ENCODE data around the gene ZNF581.

The ZNF581 gene

DNA sequence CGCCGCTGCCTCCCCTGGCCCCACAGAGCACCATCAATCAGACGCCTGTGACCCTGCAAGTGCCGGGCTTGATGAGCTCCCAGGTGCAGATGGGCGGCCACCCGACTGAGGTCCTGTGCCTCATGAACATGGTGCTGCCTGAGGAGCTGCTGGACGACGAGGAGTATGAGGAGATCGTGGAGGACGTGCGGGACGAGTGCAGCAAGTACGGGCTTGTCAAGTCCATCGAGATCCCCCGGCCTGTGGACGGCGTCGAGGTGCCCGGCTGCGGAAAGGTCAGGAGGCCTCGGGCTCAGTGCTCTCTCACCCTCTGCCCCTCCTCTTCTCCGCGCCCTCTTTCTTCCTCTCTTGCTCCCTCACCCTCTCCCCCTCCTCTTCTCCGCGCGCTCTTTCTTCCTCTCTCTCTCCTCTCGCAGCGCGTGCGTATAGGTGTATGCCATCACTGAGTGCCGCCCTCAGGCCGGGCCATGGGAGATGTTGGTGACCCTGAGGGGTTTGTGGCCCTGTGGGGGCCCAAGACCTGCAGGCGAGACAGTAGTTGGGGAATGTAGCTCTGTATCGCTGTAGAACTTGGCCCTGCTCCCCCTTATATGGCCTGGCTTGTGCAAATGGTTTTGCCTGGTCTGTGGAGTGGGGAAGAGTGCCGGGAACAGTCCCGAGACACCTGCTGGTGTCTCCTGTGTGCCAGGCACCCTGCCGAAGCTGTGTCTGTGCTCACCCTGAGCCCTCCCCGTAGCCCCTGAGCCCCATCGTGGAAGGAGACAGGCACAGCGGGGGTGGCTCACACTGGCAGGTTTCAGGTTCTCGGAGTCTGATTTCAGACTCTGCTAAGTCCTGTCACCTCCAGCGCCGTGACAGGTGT lies 26.2 kb downstream of the ZNF581 start:
- no peak for DNase-seq

DNA sequence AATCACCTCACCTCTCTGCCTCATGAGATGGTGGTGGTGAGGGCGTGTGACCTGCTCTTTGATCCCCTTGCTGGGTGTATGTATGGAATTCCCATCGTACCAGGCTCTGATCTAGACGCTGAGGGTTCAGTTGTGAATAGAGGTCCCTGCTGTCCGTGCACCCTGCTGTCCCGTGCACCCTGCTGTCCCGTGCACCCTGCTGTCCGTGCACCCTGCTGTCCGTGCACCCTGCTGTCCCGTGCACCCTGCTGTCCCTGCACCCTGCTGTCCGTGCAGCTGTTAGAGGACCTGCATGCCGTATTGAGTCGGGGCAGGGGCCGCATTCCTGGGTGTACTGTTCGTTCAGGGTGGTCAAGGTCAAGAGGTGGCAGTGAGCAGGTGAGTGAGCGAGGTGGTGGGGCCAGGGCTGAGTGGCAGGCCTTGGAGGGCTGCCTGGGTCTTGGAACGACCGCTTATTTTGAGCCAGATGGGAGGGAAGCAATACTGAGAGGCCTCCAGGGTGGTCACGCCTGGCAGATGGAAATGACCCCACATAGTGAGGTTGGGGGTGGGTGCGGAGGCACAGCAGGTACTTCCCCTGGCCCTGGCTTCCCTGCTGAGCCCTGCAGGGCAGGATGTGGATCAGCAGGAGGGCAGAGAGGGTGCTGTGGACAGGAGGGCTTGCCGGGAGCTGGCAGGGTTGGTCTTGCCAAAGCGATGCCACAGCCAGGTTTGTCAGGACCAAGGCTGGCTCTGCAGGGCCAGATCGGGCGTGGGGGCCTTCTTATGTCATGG lies 27.0 kb downstream of the ZNF581 start:
- DNase-seq, result no peak

DNA sequence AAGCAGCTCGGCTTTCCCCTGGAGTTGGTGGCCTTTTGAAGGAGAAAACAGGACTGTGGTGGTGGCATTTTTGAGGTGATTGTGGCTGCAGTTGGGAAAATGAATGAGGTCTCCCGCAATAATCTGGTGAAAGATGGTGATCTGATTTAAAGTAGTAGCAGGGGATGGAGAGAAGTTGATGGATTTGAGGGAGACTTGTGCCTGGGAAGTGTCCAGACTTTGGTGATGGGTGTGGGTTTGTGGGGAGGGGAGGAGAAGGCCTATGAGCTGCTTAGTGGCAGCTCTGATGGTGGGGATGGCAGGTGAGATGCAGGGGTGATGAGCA lies 27.6 kb downstream of the ZNF581 start:
- DNase-seq, result no peak

DNA sequence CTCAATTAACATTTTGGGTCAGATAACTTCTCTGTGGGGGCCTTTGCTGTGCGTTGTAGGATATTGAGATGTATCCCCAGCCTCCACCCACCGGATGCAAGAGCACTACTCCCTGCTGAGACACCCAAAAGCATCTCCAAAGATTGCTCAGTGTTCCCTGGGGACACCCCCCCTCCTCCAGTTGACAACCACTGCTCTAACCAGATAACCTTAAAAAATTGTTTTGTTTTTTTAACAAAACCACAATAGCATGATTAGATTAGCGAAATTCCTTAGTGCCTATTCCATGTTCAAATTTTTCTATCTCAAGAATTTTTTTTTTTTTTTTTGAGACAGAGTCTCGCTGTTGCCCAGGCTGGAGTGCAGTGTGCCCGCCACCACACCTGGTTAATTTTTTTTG lies 29.0 kb downstream of the ZNF581 start:
- DNase-seq, result no peak

GRCh38 chr19:55673465-55673864 lies 30.0 kb downstream of the ZNF581 start:
- no peak for DNase-seq

- no peak for DNase-seq
Observed at GRCh38 chr19:55673889-55674288, 30.4 kb downstream of the ZNF581 start.

DNA sequence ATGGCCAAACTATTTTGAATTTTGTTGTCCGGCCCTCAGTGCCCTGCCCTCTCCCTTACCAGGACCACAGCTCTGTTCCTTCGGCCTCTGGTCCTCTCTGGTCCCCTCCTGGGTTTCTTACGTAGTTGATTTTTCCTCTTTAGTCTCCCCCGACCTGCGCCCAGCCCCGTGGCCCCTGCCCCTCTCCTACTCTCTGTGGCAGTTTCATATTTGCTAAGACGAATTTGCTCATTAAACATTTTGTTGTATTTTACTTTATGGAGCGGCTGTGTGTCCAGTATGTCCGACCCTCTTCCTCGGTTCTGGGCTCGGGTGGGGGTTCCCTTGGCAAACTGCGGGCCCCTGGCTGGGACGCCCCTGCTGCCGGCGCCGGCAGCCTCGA lies 31.0 kb downstream of the ZNF581 start:
- no peak for DNase-seq

GRCh38 chr19:55674841-55675660 lies 31.6 kb downstream of the ZNF581 start, which contains the start of gene EPN1:
TSS of gene EPN1 (plus strand) at chr19:55675226. CDS start at chr19:55678628, 3,402 bp downstream.
- DNase-seq, result peak; percentile 98

DNA sequence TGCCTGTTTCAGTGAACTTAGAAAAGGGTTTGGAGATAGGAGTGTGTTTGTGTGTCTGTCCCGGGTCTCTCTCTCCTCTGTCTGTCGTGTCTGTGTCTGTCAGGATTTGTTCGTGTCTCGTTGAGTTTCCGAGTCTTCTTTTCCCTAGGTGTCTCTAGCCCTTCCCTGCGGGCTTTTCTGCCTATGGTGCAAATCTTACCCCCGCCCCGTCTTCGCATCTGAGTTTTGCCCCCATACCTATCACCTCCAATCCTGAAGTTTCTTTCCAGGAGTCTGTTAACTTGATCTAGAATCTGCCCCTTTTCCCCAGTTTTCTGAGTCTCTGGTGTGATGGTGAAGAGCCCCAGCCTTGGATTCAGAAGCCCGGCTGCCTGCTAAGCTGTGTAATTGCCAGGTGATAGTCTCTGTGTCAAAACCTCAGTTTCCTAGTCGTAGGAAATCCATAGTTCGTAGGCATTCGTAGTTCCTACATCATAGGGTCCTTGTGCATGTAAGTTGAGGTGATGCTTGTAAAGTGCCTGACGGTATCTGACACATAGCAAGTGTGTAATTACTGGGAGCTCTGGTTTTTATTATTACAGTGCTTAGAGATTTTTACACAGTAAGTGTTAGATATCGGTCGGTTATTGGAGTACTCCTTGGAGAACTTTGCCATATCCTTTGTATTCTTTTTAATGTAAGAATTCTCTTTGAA lies 32.4 kb downstream of the ZNF581 start:
- DNase-seq, result peak; percentile 25

GRCh38 chr19:55676383-55676782 lies 32.9 kb downstream of the ZNF581 start:
- DNase-seq, result no peak

- DNase-seq, result no peak
Observed at GRCh38 chr19:55676889-55677505, 33.5 kb downstream of the ZNF581 start.

DNA sequence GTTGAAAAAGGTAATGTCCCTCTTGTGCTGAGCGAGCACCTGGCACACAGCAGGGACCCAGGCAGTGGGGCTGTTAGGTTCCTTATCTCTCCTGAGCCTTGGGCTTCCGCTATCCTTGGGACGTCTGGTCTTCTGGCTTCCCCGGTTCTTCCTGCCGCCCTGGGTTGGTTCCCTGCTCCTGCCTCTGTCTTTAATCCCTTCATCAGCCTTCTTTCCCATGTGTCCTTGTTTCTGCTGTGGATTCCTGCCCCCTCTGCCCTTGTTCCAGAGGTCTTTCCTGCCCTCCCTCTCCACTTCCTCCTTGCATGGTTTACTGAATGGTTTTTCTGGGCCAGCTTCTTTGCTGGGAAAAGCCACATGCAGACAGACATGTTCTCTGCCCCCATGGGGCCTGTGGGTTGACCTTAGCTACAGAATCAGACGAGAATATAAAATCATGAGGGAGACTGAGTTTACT lies 34.2 kb downstream of the ZNF581 start:
- no peak for DNase-seq

DNA sequence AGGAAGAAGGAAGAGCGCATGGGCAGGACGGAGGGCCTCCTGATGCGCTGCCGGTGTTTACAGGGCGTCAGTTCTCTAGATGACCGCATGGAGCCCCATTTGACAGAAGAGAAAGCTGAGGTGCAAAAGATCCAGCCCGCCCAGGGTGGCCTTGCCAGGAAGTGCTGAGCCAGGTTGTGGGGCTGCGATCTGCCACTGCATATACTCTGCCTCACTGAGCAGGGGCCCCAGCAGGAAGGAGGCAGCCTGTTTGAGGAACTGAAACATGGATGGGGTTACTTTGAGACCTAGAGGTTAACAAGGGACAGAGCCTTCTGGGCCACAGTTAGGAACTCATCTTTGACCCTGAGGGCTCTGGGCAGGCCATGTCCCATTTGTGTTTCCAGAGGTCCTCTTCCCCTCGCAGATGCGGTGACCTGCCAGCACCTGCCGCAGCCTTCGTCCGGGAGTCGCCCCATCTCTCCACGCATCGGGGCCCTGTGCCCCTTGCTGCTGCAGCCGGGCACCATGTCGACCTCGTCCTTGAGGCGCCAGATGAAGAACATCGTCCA lies 34.7 kb downstream of the ZNF581 start:
- DNase-seq, result peak; percentile 80

DNA sequence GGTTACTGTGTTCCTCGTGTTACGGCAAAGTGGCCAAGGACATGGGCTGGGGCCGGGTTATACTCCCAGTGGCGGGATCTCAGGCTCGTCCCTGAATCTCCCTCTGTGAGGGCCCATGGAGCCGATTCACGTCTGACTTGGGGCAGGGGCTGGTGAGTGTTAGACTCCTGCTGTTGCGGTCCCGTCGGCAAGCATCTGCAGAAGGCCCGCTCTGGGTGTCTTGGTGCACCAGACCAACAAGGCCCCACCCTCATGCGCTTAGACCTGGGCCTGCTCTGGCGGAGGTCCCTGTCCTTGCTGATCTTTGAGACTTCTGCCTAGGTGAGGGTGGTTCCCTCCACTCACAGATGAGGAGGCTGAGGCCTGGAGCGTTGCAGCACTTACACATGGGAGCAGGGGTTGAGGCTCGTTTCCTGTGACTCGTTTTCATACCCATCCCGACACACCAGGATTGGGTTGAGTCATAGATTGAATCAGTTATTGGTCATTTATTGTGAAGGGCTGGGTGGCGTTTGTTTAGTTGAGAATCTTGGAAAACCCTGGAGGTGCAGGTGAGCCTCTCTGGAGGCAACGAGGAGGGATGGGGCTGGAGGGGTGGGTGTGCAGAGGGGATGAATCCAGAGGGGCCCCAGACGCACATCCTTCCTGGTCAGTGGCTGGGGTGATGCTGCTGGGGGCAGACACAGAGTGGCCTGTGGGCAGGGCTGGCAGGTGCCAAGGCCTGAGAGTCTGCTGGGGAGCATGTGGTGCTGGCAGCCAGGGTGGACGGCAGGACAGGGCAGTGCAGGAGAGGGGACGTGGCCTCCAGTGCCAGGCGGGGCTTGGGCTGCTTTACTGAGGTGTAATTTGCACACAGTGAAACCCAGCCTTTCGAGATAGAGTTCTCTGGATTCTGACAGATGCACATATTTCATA lies 36.2 kb downstream of the ZNF581 start:
- DNase-seq, result no peak

- DNase-seq, result no peak
Observed at GRCh38 chr19:55680339-55681130, 37.1 kb downstream of the ZNF581 start.

- no peak for DNase-seq
Observed at GRCh38 chr19:55681131-55682092, 38.0 kb downstream of the ZNF581 start.

DNA sequence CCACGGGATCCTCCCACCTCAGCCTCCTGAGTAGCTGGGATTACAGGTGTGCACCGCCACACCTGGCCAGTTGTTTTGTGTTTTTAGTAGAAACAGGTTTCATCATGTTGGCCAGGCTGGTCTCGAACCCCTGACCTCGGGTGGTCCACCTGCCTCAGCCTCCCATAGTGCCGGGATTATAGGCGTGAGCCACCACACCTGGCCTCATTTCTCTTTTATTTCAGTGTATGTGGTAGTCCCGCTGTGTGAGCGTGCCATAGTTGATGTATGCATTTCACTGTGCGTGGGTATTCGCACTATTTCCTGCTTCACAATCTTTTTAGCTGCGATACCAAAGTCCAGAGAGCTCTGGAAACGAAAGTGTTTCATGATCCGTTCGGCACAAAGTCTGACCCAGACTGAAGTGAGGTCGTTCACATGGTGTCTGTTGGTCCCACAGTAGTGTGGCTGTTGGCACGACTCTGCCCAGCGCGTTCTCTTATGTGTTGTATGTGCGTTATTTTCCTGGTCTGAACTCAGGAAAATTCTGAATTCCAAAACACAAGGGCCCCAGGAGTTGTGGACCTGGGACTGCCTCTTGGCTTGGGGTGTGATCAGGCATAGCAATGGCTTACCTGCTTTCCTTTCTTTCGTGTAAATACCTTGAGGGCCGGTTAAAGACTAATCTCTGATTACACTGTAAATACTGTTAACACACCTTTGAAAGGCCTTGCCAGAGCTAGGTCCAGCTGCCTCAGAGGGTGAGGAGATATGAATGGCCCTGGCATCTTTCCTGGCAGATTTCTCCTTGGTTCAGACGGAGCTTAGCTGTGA lies 40.2 kb downstream of the ZNF581 start:
- no peak for DNase-seq

Measured in suppressor macrophage treated with lipopolysaccharide for 4 hours (primary cell).